Karpas-422 (cell line): Measurements from ENCODE around the gene SHANK1. TPM values are rescaled to one million over a fixed set of nuclear protein-coding genes. Genes with fewer than 3 reads are reported as not detected.

Experiments used
- DNase-seq: peaks from one replicate; pipeline ENCODE4 v3.0.0-alpha.2; 2015
- H2AFZ ChIP-seq: fragments of 200-600 bp; sonication (generic); 2 replicates; pipeline ENCODE4 v1.6.1; 2014; ENCODE audit warnings: antibody characterized with exemption, low read length, mixed read lengths
- H3K27ac ChIP-seq: fragments of 200-600 bp; sonication (generic); 2 replicates; pipeline ENCODE4 v1.5.1; 2014; ENCODE audit warnings: mild to moderate bottlenecking, low read length, moderate library complexity
- H3K27me3 ChIP-seq: fragments of 200-600 bp; sonication (generic); 2 replicates; pipeline ENCODE4 v1.6.1; 2014; ENCODE audit warnings: low read length, mixed read lengths
- H3K36me3 ChIP-seq: fragments of 200-600 bp; sonication (generic); 2 replicates; pipeline ENCODE4 v1.6.1; 2014; ENCODE audit warnings: low read length, mixed read lengths; ENCODE audit not compliant: insufficient read depth
- H3K4me1 ChIP-seq: fragments of 200-600 bp; sonication (generic); 2 replicates; pipeline ENCODE4 v1.6.1; 2014; ENCODE audit warnings: mild to moderate bottlenecking, low read length, mixed read lengths
- H3K4me2 ChIP-seq: fragments of 200-600 bp; sonication (generic); 2 replicates; pipeline ENCODE4 v1.6.1; 2014; ENCODE audit warnings: low read length, low read depth, mild to moderate bottlenecking; ENCODE audit not compliant: poor library complexity, severe bottlenecking
- H3K4me3 ChIP-seq: fragments of 200-600 bp; sonication (generic); 2 replicates; pipeline ENCODE4 v1.5.1; 2014; ENCODE audit warnings: mild to moderate bottlenecking, antibody characterized with exemption, low read length, mixed read lengths
- H3K79me2 ChIP-seq: fragments of 200-600 bp; sonication (generic); 2 replicates; pipeline ENCODE4 v1.6.1; 2014; ENCODE audit warnings: mild to moderate bottlenecking, low read length, mixed read lengths
- H3K9ac ChIP-seq: fragments of 200-600 bp; sonication (generic); 2 replicates; pipeline ENCODE4 v1.6.0; 2014; ENCODE audit warnings: low read length
- H3K9me2 ChIP-seq: fragments of 200-600 bp; sonication (generic), shearing (Covaris generic); replicated peaks from 2 replicates; pipeline ENCODE4 v1.6.0; 2014; ENCODE audit warnings: mild to moderate bottlenecking, low read length, moderate library complexity; ENCODE audit not compliant: insufficient read depth
- H3K9me3 ChIP-seq: fragments of 300-700, 200-600 bp; sonication (generic); 2 replicates; pipeline ENCODE4 v1.6.1; 2014; ENCODE audit warnings: low read length, mixed read lengths
- H4K20me1 ChIP-seq: fragments of 200-600 bp; sonication (generic); 2 replicates; pipeline ENCODE4 v1.6.1; 2014; ENCODE audit warnings: mild to moderate bottlenecking, antibody characterized with exemption, low read length, low read depth; ENCODE audit not compliant: insufficient read depth
- total RNA-seq: library from RNA; depleted of rRNA; stranded (reverse); fragments of >200 nt; shearing (Covaris generic); gene quantifications from 2 replicates; pipeline ENCODE4 v1.2.3, GENCODE V29; 2014; ENCODE audit warnings: low replicate concordance

The SHANK1 gene
- total RNA-seq, 1 experiment from 2014 or later = not detected

- Histone ChIP-seq H3K4me2 (no peak overlapping the region), H3K27me3 (no peaks in the 10 kb centered on the region; the same call in 1 of the 2 replicates), H3K9me2 (no peaks in the 10 kb centered on the region), H3K9me3 (no peaks in the 10 kb centered on the region), H3K36me3 (no peaks in the 10 kb centered on the region), H4K20me1 (no peaks in the 10 kb centered on the region), H3K4me1 (peaks cover 15% of the 10 kb centered on the region), H3K9ac (no peak overlapping the region), H3K79me2 (no peaks in the 10 kb centered on the region), H3K4me3 (no peak overlapping the region), H3K27ac (no peak overlapping the region), H2AFZ (no peak overlapping the region)
- DNase-seq = no peak
Observed at GRCh38 chr19:50660088-50660366, 59.6 kb downstream of the SHANK1 start.

- Histone ChIP-seq H3K79me2 (no peaks in the 10 kb centered on the region), H3K9me3 (no peaks in the 10 kb centered on the region), H3K9ac (no peak overlapping the region), H4K20me1 (no peaks in the 10 kb centered on the region), H3K27ac (no peak overlapping the region), H3K4me2 (no peak overlapping the region), H3K9me2 (no peaks in the 10 kb centered on the region), H3K36me3 (no peaks in the 10 kb centered on the region), H3K27me3 (no peaks in the 10 kb centered on the region; the same call in 1 of the 2 replicates), H3K4me1 (peaks cover 15% of the 10 kb centered on the region), H3K4me3 (no peak overlapping the region), H2AFZ (no peak overlapping the region)
- DNase-seq = no peak
Observed at GRCh38 chr19:50659318-50660087, 60.1 kb downstream of the SHANK1 start.

- Histone ChIP-seq H3K9me3 (no peaks in the 10 kb centered on the region), H3K36me3 (no peaks in the 10 kb centered on the region), H3K9me2 (no peaks in the 10 kb centered on the region), H3K79me2 (no peaks in the 10 kb centered on the region), H3K4me3 (peak overlapping the region; percentile 26; the same call in 1 of the 2 replicates), H2AFZ (no peak overlapping the region), H4K20me1 (no peaks in the 10 kb centered on the region), H3K27me3 (no peaks in the 10 kb centered on the region), H3K27ac (no peak overlapping the region), H3K9ac (no peak overlapping the region), H3K4me1 (peaks cover 15% of the 10 kb centered on the region), H3K4me2 (no peak overlapping the region)
- DNase-seq = no peak
Observed at GRCh38 chr19:50658441-50659317, 60.9 kb downstream of the SHANK1 start.

- H4K20me1 ChIP-seq = no peaks in the 10 kb centered on the region
- DNase-seq = peak; percentile 97
- H3K4me1 ChIP-seq = peaks cover 15% of the 10 kb centered on the region
- peak overlapping the region; percentile 65 for H3K9ac ChIP-seq
- no peak overlapping the region for H3K27ac ChIP-seq
- H2AFZ ChIP-seq = peak overlapping the region; percentile 47; the same call in 1 of the 2 replicates
- no peaks in the 10 kb centered on the region for H3K9me3 ChIP-seq
- H3K27me3 ChIP-seq = no peaks in the 10 kb centered on the region
- no peaks in the 10 kb centered on the region for H3K9me2 ChIP-seq
- H3K4me2 ChIP-seq = peak overlapping the region; percentile 51
- H3K4me3 ChIP-seq = peak overlapping the region; percentile 60
- H3K79me2 ChIP-seq = no peaks in the 10 kb centered on the region
- no peaks in the 10 kb centered on the region for H3K36me3 ChIP-seq
Observed at GRCh38 chr19:50657712-50658440, 61.7 kb downstream of the SHANK1 start.

- H3K9me2 ChIP-seq = no peaks in the 10 kb centered on the region
- no peaks in the 10 kb centered on the region for H3K79me2 ChIP-seq
- no peak for DNase-seq
- peak overlapping the region; percentile 51 for H3K4me2 ChIP-seq
- H3K27me3 ChIP-seq = no peaks in the 10 kb centered on the region
- no peaks in the 10 kb centered on the region for H3K9me3 ChIP-seq
- no peak overlapping the region for H2AFZ ChIP-seq
- no peak overlapping the region for H3K27ac ChIP-seq
- no peaks in the 10 kb centered on the region for H3K36me3 ChIP-seq
- peak overlapping the region; percentile 65 for H3K9ac ChIP-seq
- H3K4me1 ChIP-seq = peaks cover 15% of the 10 kb centered on the region
- H4K20me1 ChIP-seq = no peaks in the 10 kb centered on the region
- H3K4me3 ChIP-seq = peak overlapping the region; percentile 60
Observed at GRCh38 chr19:50657222-50657669, 62.4 kb downstream of the SHANK1 start.

- H3K9ac ChIP-seq = no peak overlapping the region
- H3K27me3 ChIP-seq = no peaks in the 10 kb centered on the region
- no peak for DNase-seq
- no peak overlapping the region for H3K4me2 ChIP-seq
- H4K20me1 ChIP-seq = no peaks in the 10 kb centered on the region
- no peaks in the 10 kb centered on the region for H3K36me3 ChIP-seq
- H3K9me3 ChIP-seq = no peaks in the 10 kb centered on the region
- peaks cover 4% of the 10 kb centered on the region for H3K4me1 ChIP-seq
- H3K4me3 ChIP-seq = no peak overlapping the region
- H2AFZ ChIP-seq = no peak overlapping the region
- no peak overlapping the region for H3K27ac ChIP-seq
- no peaks in the 10 kb centered on the region for H3K9me2 ChIP-seq
- H3K79me2 ChIP-seq = no peaks in the 10 kb centered on the region
Observed at GRCh38 chr19:50654882-50655281, 64.7 kb downstream of the SHANK1 start.

GRCh38 chr19:50652722-50653121 lies 66.9 kb downstream of the SHANK1 start:
- H3K36me3 ChIP-seq = no peaks in the 10 kb centered on the region
- H3K4me3 ChIP-seq = no peak overlapping the region
- H3K27ac ChIP-seq = no peak overlapping the region
- H3K27me3 ChIP-seq = no peaks in the 10 kb centered on the region
- no peaks in the 10 kb centered on the region for H3K79me2 ChIP-seq
- H2AFZ ChIP-seq = no peak overlapping the region
- no peaks in the 10 kb centered on the region for H3K9me3 ChIP-seq
- no peak for DNase-seq
- no peaks in the 10 kb centered on the region for H4K20me1 ChIP-seq
- no peak overlapping the region for H3K9ac ChIP-seq
- peaks cover 3% of the 10 kb centered on the region for H3K4me1 ChIP-seq
- H3K4me2 ChIP-seq = no peak overlapping the region
- H3K9me2 ChIP-seq = no peaks in the 10 kb centered on the region

- no peaks in the 10 kb centered on the region for H3K4me1 ChIP-seq
- H3K27ac ChIP-seq = no peak overlapping the region
- H3K9ac ChIP-seq = no peak overlapping the region
- no peaks in the 10 kb centered on the region for H3K9me2 ChIP-seq
- H4K20me1 ChIP-seq = no peaks in the 10 kb centered on the region
- no peaks in the 10 kb centered on the region for H3K36me3 ChIP-seq
- no peak for DNase-seq
- H3K79me2 ChIP-seq = no peaks in the 10 kb centered on the region
- H3K4me2 ChIP-seq = no peak overlapping the region
- no peaks in the 10 kb centered on the region for H3K9me3 ChIP-seq
- H3K27me3 ChIP-seq = no peaks in the 10 kb centered on the region
- no peak overlapping the region for H3K4me3 ChIP-seq
- no peak overlapping the region for H2AFZ ChIP-seq
Observed at GRCh38 chr19:50651174-50651573, 68.4 kb downstream of the SHANK1 start.
